Keratinocyte (primary cell): Measurements from ENCODE around the gene LY86.

ENCODE experiments used
- EZH2 ChIP-seq: IDR thresholded peaks from one replicate; pipeline ENCODE4 v1.6.1; 2012; ENCODE audit warnings: inconsistent platforms, mild to moderate bottlenecking, low read length, moderate library complexity
- TF ChIP-seq, protein P1 (sequence below), 3 experiments: IDR thresholded peaks in 1 of 3; conservative IDR thresholded peaks in 1 of 3; optimal IDR thresholded peaks in 1 of 3; 2 replicates in 2 of 3; 3 replicates in 1 of 3; pipeline versions ENCODE3 to v1.5.1; 2011; ENCODE audit warnings: low read length in 3 of 3, mild to moderate bottlenecking in 3 of 3, moderate library complexity in 2 of 3, control low read depth in 1 of 3, inconsistent platforms in 1 of 3; ENCODE audit not compliant: insufficient read depth in 2 of 3; ENCODE audit errors: extremely low read depth in 1 of 3

DNA sequence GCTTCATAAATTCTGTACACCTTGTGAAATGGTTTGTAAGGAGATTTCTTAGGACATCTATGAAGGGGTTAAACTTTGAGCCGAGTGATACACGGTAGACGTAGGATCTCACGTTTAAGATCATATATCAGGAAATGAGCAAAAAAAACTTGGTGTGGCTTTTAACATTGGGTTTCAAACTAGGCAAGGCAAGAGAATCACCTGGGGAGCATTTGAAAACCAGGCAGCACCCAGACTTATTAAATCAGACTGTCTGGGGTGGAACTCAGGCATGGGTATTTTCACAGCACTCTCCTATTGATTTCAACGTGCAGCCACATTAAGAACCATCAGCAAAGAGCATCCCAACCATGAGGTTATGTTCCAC is 26.4 kb downstream of the LY86 start:
- TF ChIP-seq, protein P1, sequence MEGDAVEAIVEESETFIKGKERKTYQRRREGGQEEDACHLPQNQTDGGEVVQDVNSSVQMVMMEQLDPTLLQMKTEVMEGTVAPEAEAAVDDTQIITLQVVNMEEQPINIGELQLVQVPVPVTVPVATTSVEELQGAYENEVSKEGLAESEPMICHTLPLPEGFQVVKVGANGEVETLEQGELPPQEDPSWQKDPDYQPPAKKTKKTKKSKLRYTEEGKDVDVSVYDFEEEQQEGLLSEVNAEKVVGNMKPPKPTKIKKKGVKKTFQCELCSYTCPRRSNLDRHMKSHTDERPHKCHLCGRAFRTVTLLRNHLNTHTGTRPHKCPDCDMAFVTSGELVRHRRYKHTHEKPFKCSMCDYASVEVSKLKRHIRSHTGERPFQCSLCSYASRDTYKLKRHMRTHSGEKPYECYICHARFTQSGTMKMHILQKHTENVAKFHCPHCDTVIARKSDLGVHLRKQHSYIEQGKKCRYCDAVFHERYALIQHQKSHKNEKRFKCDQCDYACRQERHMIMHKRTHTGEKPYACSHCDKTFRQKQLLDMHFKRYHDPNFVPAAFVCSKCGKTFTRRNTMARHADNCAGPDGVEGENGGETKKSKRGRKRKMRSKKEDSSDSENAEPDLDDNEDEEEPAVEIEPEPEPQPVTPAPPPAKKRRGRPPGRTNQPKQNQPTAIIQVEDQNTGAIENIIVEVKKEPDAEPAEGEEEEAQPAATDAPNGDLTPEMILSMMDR (optimal IDR thresholded peaks at IDR 0.05 in 1 of 3, IDR thresholded peaks at IDR 0.05 in 1 of 3, conservative IDR thresholded peaks at IDR 0.05 in 1 of 3; ENCODE audit: extremely low read depth in 1 of 3, insufficient read depth in 2 of 3, low read length in 3 of 3) = no peak
- no peak for TF ChIP-seq EZH2
